NCI-H2196 treated with DMSO at 0.1 percent for 48 hours (cell line): ENCODE measurements around the gene IBTK.
"Not testable (repeated sequence)": the region's sequence is repeated elsewhere in the genome, so short reads cannot be mapped to it uniquely, and the experiment has no call there.

Source experiments
- DNase-seq: peaks from one replicate; lab custom pipeline; 2025; ENCODE audit not compliant: unreplicated experiment; lab: John Stamatoyannopoulos, UW

Gene IBTK

DNA sequence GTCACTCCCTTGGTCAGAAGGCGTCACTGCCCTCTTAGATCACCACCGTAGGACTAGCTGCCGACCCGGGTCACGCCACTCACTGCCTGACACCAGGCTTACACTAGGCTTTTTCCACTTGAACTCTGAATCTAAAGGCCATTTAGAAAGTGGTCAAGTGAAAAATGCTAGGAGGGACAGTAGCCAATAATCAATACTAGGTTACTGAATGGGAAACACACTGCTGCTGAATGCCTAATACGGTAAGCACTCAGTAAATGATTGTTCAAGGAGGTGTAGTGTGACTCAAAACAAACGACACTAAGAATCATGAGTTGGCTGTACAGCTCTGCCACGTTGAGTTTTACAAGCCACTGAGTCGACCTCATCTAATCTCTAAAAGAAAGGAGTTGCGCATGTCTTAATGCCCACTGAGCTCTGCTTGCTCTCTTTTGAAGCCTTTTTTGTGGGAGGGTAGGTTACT lies 760 bp upstream of the IBTK start:
- no peak for DNase-seq

DNA sequence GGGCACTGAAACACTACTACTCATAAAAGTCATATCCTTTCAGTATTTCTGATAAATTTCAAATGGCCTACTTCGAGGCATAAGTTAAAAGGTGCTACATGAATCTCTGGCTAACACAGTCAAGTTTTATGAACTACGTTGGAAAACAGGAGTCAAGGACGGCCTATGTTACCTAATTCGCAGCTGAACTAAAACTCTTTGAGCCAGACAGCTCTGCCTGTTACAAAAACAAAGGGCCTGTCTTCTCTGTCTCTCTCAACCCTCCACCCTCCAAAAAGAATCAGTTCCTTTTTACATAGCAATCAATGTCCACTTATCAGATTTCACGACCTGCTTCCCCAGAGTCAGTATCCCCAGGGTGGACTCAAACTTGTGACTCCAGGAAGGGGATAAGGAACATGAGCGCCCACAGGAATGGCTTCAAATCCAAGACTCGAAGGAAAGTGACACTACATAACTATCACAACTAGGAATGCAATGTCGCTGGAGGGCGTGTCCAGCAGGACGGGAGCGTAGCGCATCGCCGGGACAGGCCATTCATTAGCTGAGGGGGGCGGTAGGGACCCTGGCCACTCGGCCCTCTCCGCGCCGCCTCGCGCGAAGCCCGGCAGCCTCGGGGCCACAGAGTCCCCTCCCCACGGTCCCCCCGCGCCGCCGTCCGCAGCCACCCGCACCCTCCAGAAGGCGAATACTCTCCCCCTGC lies 591 bp downstream of the IBTK start:
- DNase-seq = peak; percentile 27

DNA sequence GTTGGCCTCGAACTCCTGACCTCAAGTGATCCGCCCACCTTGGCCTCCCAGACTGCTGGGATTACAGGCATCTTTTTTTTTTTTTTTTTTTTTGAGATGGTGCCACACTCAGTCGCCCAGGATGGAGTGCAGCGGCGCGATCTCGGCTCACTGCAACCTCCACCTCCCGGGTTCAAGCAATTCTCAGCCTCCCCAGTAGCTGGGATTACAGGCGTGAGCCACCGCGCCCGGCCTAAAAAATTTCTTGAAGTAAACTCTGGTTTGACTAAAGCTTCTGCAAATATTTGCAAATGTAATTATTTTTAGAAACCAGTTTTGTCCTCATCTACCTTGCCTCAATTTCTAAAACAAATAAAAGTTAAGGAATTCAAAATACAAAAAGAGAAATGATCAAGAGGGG lies 1.2 kb downstream of the IBTK start:
- no peak for DNase-seq

DNA sequence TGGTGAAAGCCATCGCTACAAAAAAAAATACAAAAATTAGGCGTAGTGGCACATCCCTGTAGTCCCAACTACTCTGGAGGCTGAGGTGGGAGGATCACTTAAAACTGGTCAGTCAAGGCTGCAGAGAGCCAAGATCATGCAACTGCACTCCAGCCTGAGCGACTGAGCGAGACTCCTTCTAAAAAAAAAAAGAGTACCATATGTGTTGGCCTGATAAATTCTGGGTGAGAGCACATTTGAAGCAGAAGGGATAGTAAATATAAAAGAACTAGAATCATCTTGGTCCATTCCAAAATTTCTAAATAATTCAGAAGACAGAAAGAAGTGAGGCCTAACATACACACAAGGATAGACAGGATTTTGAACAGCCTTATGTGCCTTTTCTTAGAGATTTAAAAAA lies 2.2 kb downstream of the IBTK start:
- DNase-seq = no peak

DNA sequence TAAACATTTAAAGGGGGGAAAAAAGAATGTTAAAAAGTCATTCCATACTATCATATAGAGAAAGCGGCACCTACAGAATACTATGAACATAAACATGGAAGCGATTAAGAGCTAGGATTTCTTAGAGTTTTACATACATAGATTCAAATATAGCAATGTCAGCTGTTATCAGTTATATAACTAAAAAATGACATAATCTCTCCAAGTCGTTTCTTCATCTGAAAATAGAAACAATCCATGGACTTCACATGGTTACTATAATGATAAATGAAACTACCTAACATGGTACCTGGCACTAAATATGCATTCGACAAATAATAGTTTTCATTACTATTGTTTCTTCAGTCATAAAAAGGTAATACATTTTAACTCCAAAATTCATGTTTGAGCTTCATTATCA lies 3.7 kb downstream of the IBTK start:
- DNase-seq = no peak

DNA sequence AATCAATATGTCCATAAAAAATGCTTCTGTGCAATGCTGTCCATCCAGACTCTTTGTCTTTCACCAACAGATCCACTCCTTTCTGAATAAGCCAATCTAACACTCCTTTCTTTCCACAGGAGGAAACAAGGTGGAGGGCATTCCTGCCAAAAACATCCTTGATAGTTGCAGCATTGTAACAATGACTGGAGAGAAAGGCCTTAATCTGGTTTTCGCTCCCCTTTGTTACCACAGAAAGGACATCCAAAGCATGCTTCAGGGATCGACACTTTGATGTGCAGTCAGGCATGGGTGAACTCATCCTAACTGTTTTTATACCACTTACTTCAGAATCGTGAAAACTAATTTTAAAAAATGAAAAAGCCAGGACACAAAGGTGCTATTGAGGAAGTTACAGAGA lies 7.4 kb downstream of the IBTK start:
- DNase-seq = no peak

DNA sequence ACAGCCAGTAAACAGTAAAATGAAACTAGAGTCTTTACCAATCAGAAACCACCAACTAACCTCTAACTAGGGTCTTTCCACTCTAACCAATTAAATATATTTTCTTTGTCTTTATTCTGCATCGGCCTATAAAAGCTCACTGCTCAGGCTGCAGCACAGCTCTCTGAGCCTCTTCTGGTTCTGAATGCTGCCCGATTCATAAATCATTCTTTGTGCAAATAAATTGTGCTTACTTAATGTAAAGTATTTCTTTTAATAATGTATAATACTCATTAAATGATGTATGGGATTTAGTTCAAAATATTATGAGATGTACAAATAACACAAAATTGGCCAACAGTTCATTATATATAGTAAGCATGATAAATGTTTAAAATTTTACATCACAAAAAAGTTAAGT lies 7.9 kb downstream of the IBTK start:
- DNase-seq = no peak

DNA sequence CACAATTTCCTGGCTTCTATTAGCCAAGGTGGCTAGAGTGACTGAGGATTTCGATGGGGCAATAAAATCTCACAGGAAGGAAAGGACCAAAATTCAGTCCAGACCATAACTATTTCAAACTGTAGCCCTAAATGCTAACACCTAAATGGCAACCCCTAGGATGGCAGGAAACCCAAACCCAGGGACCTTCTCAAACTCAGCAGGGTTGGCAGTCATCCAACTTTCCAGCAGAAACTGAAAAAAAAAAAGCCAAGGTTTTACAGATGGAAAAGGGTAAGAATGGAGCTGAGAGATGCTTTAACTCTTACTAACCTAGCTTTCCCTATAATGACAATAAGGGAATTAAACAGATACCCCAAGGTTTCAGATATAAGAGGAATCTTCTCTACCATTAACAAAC lies 10.5 kb downstream of the IBTK start:
- no peak for DNase-seq

DNA sequence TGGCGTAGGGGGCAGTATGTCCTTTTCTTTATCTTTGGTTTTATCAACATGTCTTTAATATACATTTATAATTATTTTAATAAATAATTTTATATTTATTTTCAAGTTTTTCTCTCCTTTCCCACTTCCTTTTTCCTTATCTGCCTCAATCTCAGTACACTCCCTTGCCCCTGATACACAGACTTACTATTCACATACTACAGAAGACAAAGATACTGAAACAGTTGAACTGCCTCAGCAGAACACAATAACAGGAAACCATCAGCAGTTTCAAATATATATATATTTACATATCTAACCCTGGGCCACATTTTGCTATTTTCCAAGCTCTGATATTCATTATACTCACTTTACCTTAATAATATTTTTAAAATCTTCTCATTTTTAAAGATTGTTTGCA lies 19.8 kb downstream of the IBTK start:
- DNase-seq = no peak

DNA sequence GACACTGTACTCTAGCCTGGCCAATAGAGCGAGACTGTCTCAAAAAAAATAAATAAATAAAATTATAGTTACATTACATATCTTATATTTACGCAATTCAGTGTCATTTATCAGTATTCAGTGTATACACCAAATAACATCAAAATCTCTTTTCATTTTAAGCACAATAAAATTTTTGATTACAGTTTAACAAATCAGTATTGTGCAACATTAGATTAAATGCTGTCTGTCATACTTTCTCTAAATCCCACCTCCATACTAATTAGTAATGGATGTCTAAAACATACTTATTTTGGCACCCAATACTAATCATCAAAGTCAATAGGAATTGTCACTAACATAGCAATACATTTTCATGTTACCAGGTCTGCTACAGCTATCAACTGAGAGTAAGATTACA lies 27.4 kb downstream of the IBTK start:
- DNase-seq = no peak

DNA sequence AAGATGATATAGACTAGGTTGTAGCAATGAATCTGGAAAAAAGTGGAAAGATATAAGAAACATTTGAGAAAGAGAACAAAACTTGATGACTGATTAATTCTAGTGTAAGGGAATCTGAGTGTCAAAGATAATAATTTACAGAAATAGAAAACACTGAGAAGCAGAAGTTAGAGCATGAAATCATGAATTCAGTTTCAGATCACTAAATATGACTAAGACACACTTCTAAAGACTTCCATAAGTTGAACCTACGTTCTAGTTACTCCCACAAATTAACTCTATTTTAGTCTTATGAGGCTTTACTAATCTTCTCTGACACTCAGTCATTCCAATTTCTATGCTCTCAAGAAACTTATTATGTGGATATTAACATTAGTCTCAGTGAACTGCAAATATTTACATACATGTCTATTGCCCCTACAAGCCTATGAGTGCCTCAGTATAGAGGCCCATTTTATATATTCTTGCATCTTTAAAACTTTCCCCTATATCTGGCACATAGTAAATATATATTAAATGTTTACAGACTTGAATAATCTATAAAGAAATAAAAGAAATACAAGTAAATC lies 30.4 kb downstream of the IBTK start:
- no peak for DNase-seq

DNA sequence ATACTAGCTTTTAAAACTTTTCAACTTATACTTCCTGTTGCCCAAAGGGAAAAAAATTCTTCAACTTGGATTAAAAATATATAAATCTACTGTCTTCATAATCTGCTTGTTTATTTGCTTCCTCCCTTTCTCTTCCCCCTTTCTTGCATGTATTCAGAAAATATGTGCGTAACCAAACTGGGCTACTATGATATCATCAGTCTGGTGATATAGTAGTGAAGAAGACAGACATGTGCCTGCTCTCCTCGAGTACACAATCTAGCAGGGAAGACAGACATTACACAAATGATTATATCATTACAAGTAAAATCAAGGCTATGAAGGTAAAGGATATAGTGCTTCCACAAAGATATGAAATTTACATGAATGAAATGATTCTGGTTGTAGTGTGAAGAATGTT lies 31.0 kb downstream of the IBTK start:
- DNase-seq = no peak

DNA sequence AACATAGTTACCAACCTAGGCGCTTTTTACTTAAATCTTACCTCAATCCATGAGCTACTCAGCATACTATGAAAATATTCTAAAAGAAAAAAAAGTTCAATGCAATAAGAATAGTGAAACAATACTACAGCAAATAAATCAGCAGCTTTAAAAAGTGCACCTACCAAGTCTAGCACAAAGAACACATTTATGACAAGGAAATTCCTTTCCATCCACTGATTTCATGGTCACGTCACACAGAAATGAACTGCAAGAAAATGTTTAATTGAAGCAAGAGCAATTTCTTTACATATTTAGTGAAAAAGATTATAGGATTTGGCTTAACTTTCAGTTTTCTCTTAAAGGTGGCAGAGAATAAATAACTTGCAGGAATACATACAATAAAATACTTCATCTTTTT lies 36.2 kb downstream of the IBTK start:
- no peak for DNase-seq

DNA sequence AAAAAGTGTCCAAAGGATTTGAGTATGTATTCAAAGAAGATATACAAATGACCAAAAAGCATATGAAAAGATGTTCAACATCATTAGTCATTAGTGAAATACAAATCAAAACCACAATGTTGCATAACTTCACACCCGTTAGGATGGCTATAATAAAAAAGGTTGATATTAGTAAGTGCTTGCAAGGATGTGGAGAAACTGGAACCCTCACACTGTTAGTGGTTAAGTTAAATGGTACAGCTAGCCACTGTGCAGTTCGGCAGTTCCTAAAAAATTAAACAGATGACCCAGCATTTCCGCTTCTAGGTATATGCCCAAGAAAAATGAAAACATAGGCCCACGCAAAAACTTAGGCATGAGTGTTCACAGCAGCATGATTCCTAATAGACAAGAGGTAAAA lies 38.6 kb downstream of the IBTK start:
- no peak for DNase-seq

DNA sequence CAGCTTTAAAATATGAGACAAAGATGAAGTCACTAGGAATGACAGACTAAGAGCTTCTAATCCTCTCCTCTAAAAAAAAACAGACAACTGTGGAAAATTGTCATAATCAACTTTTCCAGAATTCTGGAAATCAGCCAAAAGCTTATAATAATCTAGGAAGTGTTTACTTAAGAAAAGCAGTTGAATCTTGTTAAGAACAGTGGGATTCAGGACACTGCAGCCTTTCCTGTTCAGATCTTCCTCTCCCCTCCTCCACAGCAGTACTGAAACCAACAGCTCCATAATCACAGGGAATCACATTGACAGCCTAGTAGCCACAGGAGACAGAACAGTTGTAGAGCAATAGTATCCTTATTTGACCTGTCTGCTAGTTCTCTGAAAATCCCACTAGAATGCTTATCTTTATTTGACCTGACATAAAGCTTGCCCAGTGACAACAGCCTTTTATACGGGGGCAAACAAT lies 41.6 kb downstream of the IBTK start:
- no peak for DNase-seq

DNA sequence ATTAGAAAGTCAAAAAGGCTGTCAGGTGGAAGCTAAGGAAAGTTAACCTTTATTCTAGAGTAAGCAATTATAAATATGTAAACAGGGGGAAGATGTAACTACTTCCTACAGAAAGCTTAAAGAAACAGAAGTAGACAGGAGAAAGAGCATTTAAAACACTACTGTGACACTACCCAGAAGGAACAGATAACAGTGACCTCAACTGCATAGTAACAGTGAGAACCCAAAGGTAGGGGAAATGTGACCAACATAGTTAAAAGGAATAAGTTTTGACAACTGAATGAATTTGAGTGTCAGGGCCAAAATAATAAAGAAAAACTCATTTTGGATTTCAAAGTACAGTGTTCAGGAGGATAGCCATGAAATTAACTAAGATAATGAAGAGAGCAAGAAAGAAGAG lies 43.5 kb downstream of the IBTK start:
- DNase-seq = no peak

DNA sequence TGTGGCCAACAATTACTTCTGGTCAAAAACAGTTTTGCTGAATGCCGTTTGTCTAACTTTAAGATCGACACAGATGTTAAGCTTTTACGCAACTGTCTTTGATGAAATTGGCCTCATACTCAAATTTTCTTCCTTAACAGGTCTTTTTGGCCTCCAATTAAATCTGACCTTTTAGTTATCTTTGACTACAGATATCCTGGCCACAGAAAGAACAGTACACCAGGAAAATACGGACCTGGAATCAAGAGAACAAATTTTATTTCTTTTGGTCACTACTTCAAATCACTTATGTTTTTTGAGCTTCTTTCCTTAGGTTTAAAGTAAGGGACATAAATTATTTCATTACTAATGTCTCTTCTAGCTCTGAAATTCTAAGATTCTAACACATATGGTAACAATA lies 49.8 kb downstream of the IBTK start:
- no peak for DNase-seq

DNA sequence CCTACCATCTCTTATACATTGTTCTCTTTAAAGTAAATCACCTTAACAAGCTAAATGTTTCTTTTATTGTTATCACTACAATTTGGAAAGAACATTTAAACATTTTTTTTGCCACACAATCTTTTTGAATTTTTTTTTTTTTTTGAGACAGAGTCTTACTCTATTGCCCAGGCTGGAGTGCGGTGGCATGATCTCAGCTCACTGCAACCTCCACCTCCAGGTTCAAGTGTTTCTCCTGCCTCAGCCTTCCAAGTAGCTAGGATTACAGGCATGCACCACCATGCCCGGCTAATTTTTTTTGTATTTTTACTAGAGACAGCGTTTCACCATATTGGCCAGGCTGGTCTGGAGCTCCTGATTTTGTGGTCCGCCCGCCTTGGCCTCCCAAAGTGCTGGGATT lies 50.3 kb downstream of the IBTK start:
- DNase-seq = not testable (repeated sequence)

DNA sequence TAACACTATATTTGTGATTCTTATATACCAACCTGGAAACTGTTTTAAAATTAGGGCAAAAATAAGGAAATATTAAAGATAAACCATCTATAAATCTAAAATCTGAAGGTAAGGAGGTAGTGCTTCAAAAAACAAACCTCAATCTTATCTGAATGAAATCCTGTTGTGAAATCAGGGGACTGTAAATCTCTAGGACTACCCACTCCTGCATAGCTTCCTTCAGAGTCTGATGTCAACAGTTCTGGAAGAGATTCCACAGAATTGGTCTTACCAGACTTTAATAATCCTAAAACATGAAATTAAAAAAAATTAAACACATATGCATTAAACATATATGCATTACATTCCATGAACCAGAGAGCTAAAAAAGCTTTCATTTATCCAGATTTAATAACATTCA lies 51.4 kb downstream of the IBTK start:
- DNase-seq = no peak

DNA sequence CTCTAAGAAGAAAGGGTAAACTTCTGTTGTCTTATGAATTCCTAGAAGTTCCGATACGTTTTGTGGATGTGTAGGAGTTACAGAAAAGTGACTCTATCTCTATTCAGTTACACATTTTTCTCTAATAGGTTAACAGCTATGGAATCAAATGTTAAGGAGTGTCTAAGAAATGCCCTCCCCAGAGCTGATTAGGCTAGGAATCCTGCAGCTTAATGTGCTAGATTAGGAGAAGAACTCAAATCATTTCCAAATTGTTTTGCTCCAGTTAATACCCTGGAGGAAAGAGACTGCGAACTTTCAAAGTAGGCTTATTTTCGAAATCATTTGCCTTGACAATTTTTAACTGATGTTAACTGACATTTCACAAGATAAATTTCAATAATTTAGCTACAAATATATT lies 51.9 kb downstream of the IBTK start:
- no peak for DNase-seq

DNA sequence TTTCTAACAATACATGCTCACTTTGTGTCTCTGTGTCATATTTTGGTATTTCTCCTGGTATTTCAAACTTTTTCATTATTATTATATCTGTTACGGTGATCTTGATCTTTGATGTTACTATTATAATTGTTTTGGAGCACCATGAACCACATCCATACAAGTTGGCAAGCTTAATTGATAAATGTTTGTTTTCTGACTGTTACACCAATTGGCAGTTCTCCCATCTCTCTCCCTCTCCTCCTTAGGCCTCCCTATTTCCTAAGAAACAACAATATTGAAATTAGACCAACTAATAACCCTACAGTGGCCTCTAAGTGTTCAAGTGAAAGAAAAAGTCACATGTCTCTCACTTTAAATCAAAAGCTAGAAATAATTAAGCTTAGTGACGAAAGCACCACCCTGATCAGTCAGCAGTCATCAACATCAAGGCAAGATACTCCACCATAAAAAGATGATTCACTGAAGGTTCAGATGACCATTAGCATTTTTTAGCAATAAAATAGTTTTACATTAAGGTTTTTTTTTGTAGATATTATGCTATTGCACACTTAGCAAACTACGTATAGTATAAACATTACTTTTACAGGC lies 61.5 kb downstream of the IBTK start:
- no peak for DNase-seq

DNA sequence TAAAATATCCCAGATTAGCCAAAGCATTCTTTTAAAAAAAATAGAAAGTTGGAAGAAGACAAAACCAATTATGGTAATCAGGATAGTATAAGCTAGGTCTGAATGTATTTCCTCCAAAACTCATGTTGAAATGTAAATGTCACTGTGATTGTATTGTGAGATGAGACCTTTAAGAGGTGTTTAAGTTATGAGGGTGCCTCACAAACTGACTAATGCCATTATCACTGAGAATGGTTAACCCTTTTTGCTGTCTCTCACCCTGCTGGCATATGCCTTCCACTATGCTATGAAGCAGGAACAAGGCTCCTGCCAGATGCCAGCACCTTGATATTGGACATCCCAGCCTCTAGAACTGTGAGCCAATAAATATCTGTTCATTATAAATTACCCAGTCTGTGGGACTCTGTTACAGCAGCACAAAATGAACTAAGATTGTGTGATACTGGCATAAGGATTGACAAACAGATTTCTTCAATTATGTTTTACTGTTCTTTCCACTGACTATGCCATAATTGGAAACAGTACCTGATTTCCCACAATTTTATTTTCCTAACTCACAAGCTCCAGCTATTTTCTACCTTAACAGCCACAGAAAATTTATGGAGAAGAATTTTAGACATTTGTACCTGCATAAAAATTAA lies 63.8 kb downstream of the IBTK start:
- DNase-seq = no peak
